SK-N-SH (cell line): ENCODE data around the gene PLA2G4C. TPM values are rescaled to one million over a fixed set of nuclear protein-coding genes. Genes with fewer than 3 reads are reported as not detected.
A peak's percentile ranks its signal among the peaks of the same experiment; 100 is the strongest.

Experiments used
- CTCF ChIA-PET: fragments of 300-600, 350-600 bp; formaldehyde crosslinking; extraction: SDS; loops from one replicate; lab custom pipeline; 2021; lab: Yijun Ruan, JAX
- POLR2A ChIA-PET: fragments of 350-600 bp; sonication (Branson Sonifier 250); formaldehyde crosslinking; extraction: SDS; loops from one replicate; lab custom pipeline; 2020; ENCODE audit warnings: antibody characterized with exemption, inconsistent platforms; lab: Yijun Ruan, JAX
- DNase-seq: peaks from one replicate; pipeline ENCODE4 v3.0.0; 2012
- H2AFZ ChIP-seq: fragments of 200-600 bp; sonication (generic); 2 replicates; pipeline ENCODE4 v1.8.1; 2016; ENCODE audit warnings: antibody characterized with exemption, mild to moderate bottlenecking, low read depth
- H3F3A ChIP-seq: fragments of 200-600 bp; sonication (generic); replicated peaks from 2 replicates; pipeline ENCODE3; 2016; ENCODE audit warnings: antibody characterized with exemption, mild to moderate bottlenecking; ENCODE audit not compliant: insufficient read depth
- H3K27ac ChIP-seq, 2 experiments: fragments of 200-500 bp in 1 of 2; fragments of 200-600 bp in 1 of 2; sonication (Bioruptor generic) in 1 of 2; sonication (generic), shearing (Covaris generic) in 1 of 2; 2 replicates each; pipeline versions ENCODE4 v1.5.1 to v1.6.1; 2014 to 2016; ENCODE audit warnings: low read depth in 2 of 2, inconsistent platforms in 1 of 2, low read length in 1 of 2, mild to moderate bottlenecking in 1 of 2, mixed read lengths in 1 of 2
- H3K27me3 ChIP-seq: fragments of 200-600 bp; sonication (generic), shearing (Covaris generic); 2 replicates; pipeline ENCODE4 v1.6.1; 2016; ENCODE audit warnings: mixed run types; ENCODE audit not compliant: insufficient read depth
- H3K36me3 ChIP-seq, 2 experiments: fragments of 200-500 bp in 1 of 2; fragments of 200-600 bp in 1 of 2; sonication (Bioruptor generic) in 1 of 2; sonication (generic) in 1 of 2; replicated peaks in 1 of 2; 2 replicates each; pipeline versions ENCODE3 to v1.5.1; 2014 to 2016; ENCODE audit warnings: low read length in 1 of 2, mild to moderate bottlenecking in 1 of 2; ENCODE audit not compliant: insufficient read depth in 2 of 2, control insufficient read depth in 1 of 2
- H3K4me1 ChIP-seq, 2 experiments: fragments of 200-500 bp in 1 of 2; fragments of 200-600 bp in 1 of 2; sonication (Bioruptor generic) in 1 of 2; sonication (generic), shearing (Covaris generic) in 1 of 2; 2 replicates each; pipeline versions ENCODE4 v1.5.1 to v1.6.1; 2014 to 2016; ENCODE audit warnings: low read depth in 1 of 2, low read length in 1 of 2, mixed run types in 1 of 2; ENCODE audit not compliant: insufficient read depth in 2 of 2, control insufficient read depth in 1 of 2
- H3K4me2 ChIP-seq: fragments of 200-600 bp; sonication (generic), shearing (Covaris generic); 2 replicates; pipeline ENCODE4 v1.6.1; 2017; ENCODE audit warnings: mixed run types
- H3K4me3 ChIP-seq, 2 experiments: fragments of 200-500 bp in 1 of 2; fragments of 200-600 bp in 1 of 2; sonication (Bioruptor generic) in 1 of 2; sonication (generic), shearing (Covaris generic) in 1 of 2; 2 replicates each; pipeline versions ENCODE4 v1.5.1 to v1.8.1; 2014 to 2016; ENCODE audit warnings: low read depth in 2 of 2, inconsistent platforms in 1 of 2, low read length in 1 of 2, mild to moderate bottlenecking in 1 of 2, mixed read lengths in 1 of 2, moderate library complexity in 1 of 2
- H3K79me2 ChIP-seq: fragments of 200-600 bp; sonication (generic); 2 replicates; pipeline ENCODE4 v1.8.1; 2017; ENCODE audit warnings: mild to moderate bottlenecking; ENCODE audit not compliant: insufficient read depth
- H3K9ac ChIP-seq: fragments of 200-600 bp; sonication (generic); 2 replicates; pipeline ENCODE4 v1.6.1; 2017; ENCODE audit warnings: mixed run types
- H3K9me2 ChIP-seq: fragments of 200-600 bp; sonication (generic); 2 replicates; pipeline ENCODE4 v1.6.1; 2017; ENCODE audit warnings: mixed run types
- H3K9me3 ChIP-seq: fragments of 200-600 bp; sonication (generic); 2 replicates; pipeline ENCODE4 v1.6.1; 2017; ENCODE audit warnings: mixed run types, mild to moderate bottlenecking, moderate library complexity
- H4K20me1 ChIP-seq: fragments of 200-600 bp; sonication (generic); 2 replicates; pipeline ENCODE4 v1.6.1; 2017; ENCODE audit warnings: mild to moderate bottlenecking, mixed run types; ENCODE audit not compliant: insufficient read depth
- CHD2 ChIP-seq: fragments of 150-350 bp; IDR thresholded peaks from 2 replicates; pipeline ENCODE4 v1.6.1; 2018; ENCODE audit warnings: low read length; ENCODE audit not compliant: partially characterized antibody
- CTCF ChIP-seq: fragments of 200-600 bp; sonication (generic); IDR thresholded peaks from 2 replicates; pipeline ENCODE4 v1.6.1; 2017; ENCODE audit warnings: antibody characterized with exemption, mild to moderate bottlenecking, moderate library complexity
- EP300 ChIP-seq, 2 experiments: IDR thresholded peaks; 2 replicates each; pipeline versions ENCODE4 v1.4.0 to v1.6.1; 2012; ENCODE audit warnings: borderline replicate concordance in 1 of 2, low read depth in 1 of 2, low read length in 1 of 2
- EZH2phosphoT487 ChIP-seq: fragments of 200-600 bp; sonication (generic); IDR thresholded peaks from 2 replicates; pipeline ENCODE4 v1.6.1; 2017; ENCODE audit warnings: low read depth, mixed run types, mild to moderate bottlenecking, antibody characterized with exemption, moderate library complexity, borderline replicate concordance
- FOSL2 ChIP-seq: IDR thresholded peaks from 2 replicates; pipeline ENCODE4 v1.4.0; 2012; ENCODE audit warnings: low read depth, mild to moderate bottlenecking, moderate library complexity, borderline replicate concordance
- FOXJ3 ChIP-seq: sonication (generic); formaldehyde crosslinking; IDR thresholded peaks from 2 replicates; pipeline ENCODE4 v1.5.1; 2020; ENCODE audit warnings: mild to moderate bottlenecking, missing genetic modification reagents
- FOXM1 ChIP-seq: IDR thresholded peaks from 2 replicates; pipeline ENCODE4 v1.4.0; 2012; ENCODE audit warnings: low read depth, mild to moderate bottlenecking
- IRF3 ChIP-seq: fragments of 150-350 bp; IDR thresholded peaks from 2 replicates; pipeline ENCODE4 v1.6.1; 2016; ENCODE audit warnings: mild to moderate bottlenecking, low read depth, low read length
- MAX ChIP-seq: IDR thresholded peaks from 2 replicates; pipeline ENCODE4 v1.4.0; 2012; ENCODE audit warnings: low read depth
- MEF2A ChIP-seq: IDR thresholded peaks from 2 replicates; pipeline ENCODE4 v1.4.0; 2012; ENCODE audit warnings: low read depth, borderline replicate concordance
- NFIC ChIP-seq: IDR thresholded peaks from 2 replicates; pipeline ENCODE4 v1.4.0; 2012; ENCODE audit warnings: borderline replicate concordance
- PBX3 ChIP-seq: IDR thresholded peaks from 2 replicates; pipeline ENCODE4; 2012
- RCOR1 ChIP-seq: fragments of 150-350 bp; IDR thresholded peaks from 2 replicates; pipeline ENCODE4 v1.6.1; 2017; ENCODE audit warnings: antibody characterized with exemption, low read length
- SIN3A ChIP-seq: IDR thresholded peaks from 2 replicates; pipeline ENCODE4 v1.6.1; 2012; ENCODE audit warnings: low read depth, mild to moderate bottlenecking, low read length, moderate library complexity, borderline replicate concordance
- TAF1 ChIP-seq: IDR thresholded peaks from 2 replicates; pipeline ENCODE4 v1.6.1; 2012; ENCODE audit warnings: low read depth, mild to moderate bottlenecking, low read length, moderate library complexity, borderline replicate concordance
- USF1 ChIP-seq: IDR thresholded peaks from 2 replicates; pipeline ENCODE4 v1.4.0; 2012; ENCODE audit warnings: low read depth, borderline replicate concordance
- YY1 ChIP-seq: IDR thresholded peaks from 2 replicates; pipeline ENCODE4 v1.4.0; 2012; ENCODE audit warnings: low read depth, mild to moderate bottlenecking
- WGBS: methylation state at CpG from one replicate; pipeline ENCODE4 v1.1.6; 2017; ENCODE audit warnings: low lambda C conversion rate; 5-methylcytosine and 5-hydroxymethylcytosine counted together
- polyA plus RNA-seq, 3 experiments: library from polyadenylated mRNA; depleted of rRNA; stranded (reverse); fragments of >200 nt; gene quantifications; 2 replicates each; pipeline ENCODE4 v1.2.3, GENCODE V29; 2012

Gene PLA2G4C
- polyA plus RNA-seq, 1 of the 3 experiments (the other 2 are of a cell fraction) = 6.1 TPM

GRCh38 chr19:48154003-48154402 lies 43.4 kb upstream of the PLA2G4C start:
- no peak overlapping the region for H3K9ac ChIP-seq

DNA sequence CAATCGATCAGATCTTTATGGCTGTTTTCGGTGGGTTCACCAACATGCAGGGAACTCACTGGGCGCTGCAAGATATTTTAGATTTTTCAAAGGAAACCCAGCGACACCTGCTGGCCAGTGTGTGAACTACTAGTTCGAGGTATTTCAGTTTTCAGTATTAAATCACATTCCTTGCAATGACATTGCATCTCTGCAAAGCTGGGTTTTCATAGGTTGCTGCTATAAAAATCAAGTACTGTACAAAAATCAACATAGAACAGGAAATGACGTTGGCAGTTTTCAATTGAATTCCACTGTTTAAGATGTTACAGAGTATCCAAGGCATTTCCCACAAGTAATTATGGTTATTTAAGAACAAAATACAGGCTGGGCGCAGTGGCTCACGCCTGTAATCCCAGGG lies 41.9 kb upstream of the PLA2G4C start:
- no peaks in the 10 kb centered on the region for H4K20me1 ChIP-seq
- no peaks in the 10 kb centered on the region for H3K9me2 ChIP-seq
- H3K9me3 ChIP-seq = no peaks in the 10 kb centered on the region
- no peak overlapping the region for H3K4me3 ChIP-seq
- peak; percentile 65 for DNase-seq
- no peak overlapping the region for H3K4me2 ChIP-seq
- peaks cover 3 to 7% of the 10 kb centered on the region in 2 experiments for H3K36me3 ChIP-seq
- POLR2A ChIA-PET = interaction anchor here (0.5 to 0.6 kb wide), 3 partner anchors 15 to 1489 kb away, joined by 3 to 5 read pairs (median 3); no protein-coding TSS in a partner anchor
- H3K79me2 ChIP-seq = no peaks in the 10 kb centered on the region
- no peaks in the 10 kb centered on the region; a peak in 1 of 4 replicates for H3K4me1 ChIP-seq
- no peaks in the 10 kb centered on the region for H3K27me3 ChIP-seq
- CTCF ChIA-PET = interaction anchor here (0.6 to 16.3 kb wide), 26 partner anchors 10 to 430 kb away, joined by 3 to 168 read pairs (median 4); partner anchors contain the start of genes CARD8, PLA2G4C and ZNF114
- H3K27ac ChIP-seq = peak overlapping the region in 1 of 2 experiments; percentile 68; a peak in 2 of 4 replicates
- no peak overlapping the region for H3K9ac ChIP-seq
- WGBS = 30% methylated on average over 8 of the region's 8 CpGs
- H2AFZ ChIP-seq = no peak overlapping the region
- H3F3A ChIP-seq = no peaks in the 10 kb centered on the region
- TF ChIP-seq IRF3 = 0 out of 2 replicates have a peak, but pooled peaks have one; percentile 16
- no peak for TF ChIP-seq PBX3
- no peak for TF ChIP-seq NFIC
- TF ChIP-seq FOXM1 = no peak
- TF ChIP-seq SIN3A = no peak
- TF ChIP-seq MEF2A = no peak
- TF ChIP-seq CTCF = peak; percentile 86
- TF ChIP-seq TAF1 = no peak
- TF ChIP-seq RCOR1 = no peak
- no peak for TF ChIP-seq FOSL2
- TF ChIP-seq USF1 = no peak
- no peak for TF ChIP-seq FOXJ3 (CRISPR knock-in tag)

More at GRCh38 chr19:48154003-48154402, 43.4 kb upstream of the PLA2G4C start:
- TF ChIP-seq YY1 (no peak), TAF1 (no peak), EP300 (IDR thresholded peaks at IDR 0.05; ENCODE audit: borderline replicate concordance in 1 of 2, low read depth in 1 of 2, low read length in 1 of 2) (no peak), EZH2phosphoT487 (no peak), RCOR1 (no peak), NFIC (no peak), CHD2 (no peak), MAX (no peak), USF1 (no peak)
- Histone ChIP-seq H3K4me2 (no peak overlapping the region), H3K27ac (no peak overlapping the region), H3K79me2 (no peaks in the 10 kb centered on the region), H2AFZ (no peak overlapping the region), H3K4me3 (no peak overlapping the region), H3F3A (no peaks in the 10 kb centered on the region), H3K9me2 (no peaks in the 10 kb centered on the region), H3K27me3 (no peaks in the 10 kb centered on the region), H4K20me1 (no peaks in the 10 kb centered on the region), H3K36me3 (peaks cover 3 to 7% of the 10 kb centered on the region in 2 experiments), H3K9me3 (no peaks in the 10 kb centered on the region), H3K4me1 (no peaks in the 10 kb centered on the region; a peak in 1 of 4 replicates)
- DNase-seq = no peak
- ChIA-PET POLR2A (no interaction called here), CTCF (interaction anchor here (0.6 to 16.3 kb wide), 5 partner anchors 48 to 392 kb away, joined by 3 to 168 read pairs (median 13); partner anchors contain the start of gene PLA2G4C)
- WGBS = 72% methylated on average over 7 of the region's 9 CpGs
